ENCODE measurements around the gene FRYL.

The FRYL gene

GRCh38 chr4:48591372-48591771, 188.7 kb downstream of the FRYL start:
- no peak overlapping the region for H3K27ac ChIP-seq (ENCODE audit: low read depth, low read length, poor library complexity, severe bottlenecking)
- H2AFZ ChIP-seq (ENCODE audit: low read length), result no peak overlapping the region
- TF ChIP-seq CTCF (IDR thresholded peaks at IDR 0.05; ENCODE audit: low read length), result no peak
- no peak for TF ChIP-seq EZH2 (IDR thresholded peaks at IDR 0.05; ENCODE audit: borderline replicate concordance, low read length)
- no peaks in the 10 kb centered on the region for H3K79me2 ChIP-seq (ENCODE audit: insufficient read depth, low read length)
- no peaks in the 10 kb centered on the region for H3K27me3 ChIP-seq (ENCODE audit: insufficient read depth, low read length)
- no peaks in the 10 kb centered on the region for H3K9me3 ChIP-seq (ENCODE audit: low read length)
- H3K36me3 ChIP-seq (ENCODE audit: insufficient read depth, low read length), result peaks cover 41% of the 10 kb centered on the region; the same call in 1 of the 2 replicates
- H3K4me3 ChIP-seq (ENCODE audit: low read depth, low read length, poor library complexity, severe bottlenecking), result no peak overlapping the region
- H3K9me2 ChIP-seq (ENCODE audit: low read depth, low read length), result no peaks in the 10 kb centered on the region
- H4K20me1 ChIP-seq (ENCODE audit: insufficient read depth, low read length), result no peaks in the 10 kb centered on the region
- H3K4me1 ChIP-seq (ENCODE audit: insufficient read depth, low read length, severe bottlenecking), result no peaks in the 10 kb centered on the region
- no peak overlapping the region for H3K4me2 ChIP-seq (ENCODE audit: low read length)
- H3F3A ChIP-seq (ENCODE audit: insufficient read depth, low read length), result no peaks in the 10 kb centered on the region
- no peak overlapping the region for H3K9ac ChIP-seq (ENCODE audit: low read length)

GRCh38 chr4:48590884-48591283, 189.2 kb downstream of the FRYL start:
- H3K9me2 ChIP-seq (ENCODE audit: low read depth, low read length), result no peaks in the 10 kb centered on the region
- H3K4me1 ChIP-seq (ENCODE audit: insufficient read depth, low read length, severe bottlenecking), result no peaks in the 10 kb centered on the region
- no peak overlapping the region for H3K27ac ChIP-seq (ENCODE audit: low read depth, low read length, poor library complexity, severe bottlenecking)
- H3K9ac ChIP-seq (ENCODE audit: low read length), result no peak overlapping the region
- no peaks in the 10 kb centered on the region for H3F3A ChIP-seq (ENCODE audit: insufficient read depth, low read length)
- no peak overlapping the region for H3K4me3 ChIP-seq (ENCODE audit: low read depth, low read length, poor library complexity, severe bottlenecking)
- no peak for TF ChIP-seq CTCF (IDR thresholded peaks at IDR 0.05; ENCODE audit: low read length)
- no peak for TF ChIP-seq EZH2 (IDR thresholded peaks at IDR 0.05; ENCODE audit: borderline replicate concordance, low read length)
- H3K4me2 ChIP-seq (ENCODE audit: low read length), result no peak overlapping the region
- no peaks in the 10 kb centered on the region for H3K79me2 ChIP-seq (ENCODE audit: insufficient read depth, low read length)
- no peaks in the 10 kb centered on the region for H3K9me3 ChIP-seq (ENCODE audit: low read length)
- no peaks in the 10 kb centered on the region for H3K27me3 ChIP-seq (ENCODE audit: insufficient read depth, low read length)
- peaks cover 46% of the 10 kb centered on the region; the same call in 1 of the 2 replicates for H3K36me3 ChIP-seq (ENCODE audit: insufficient read depth, low read length)
- no peaks in the 10 kb centered on the region for H4K20me1 ChIP-seq (ENCODE audit: insufficient read depth, low read length)
- no peak overlapping the region for H2AFZ ChIP-seq (ENCODE audit: low read length)

- H3F3A ChIP-seq (ENCODE audit: insufficient read depth, low read length), result no peaks in the 10 kb centered on the region
- H3K27ac ChIP-seq (ENCODE audit: low read depth, low read length, poor library complexity, severe bottlenecking), result no peak overlapping the region
- no peak overlapping the region for H2AFZ ChIP-seq (ENCODE audit: low read length)
- no peak overlapping the region for H3K4me2 ChIP-seq (ENCODE audit: low read length)
- H4K20me1 ChIP-seq (ENCODE audit: insufficient read depth, low read length), result no peaks in the 10 kb centered on the region
- no peak overlapping the region for H3K4me3 ChIP-seq (ENCODE audit: low read depth, low read length, poor library complexity, severe bottlenecking)
- H3K36me3 ChIP-seq (ENCODE audit: insufficient read depth, low read length), result peaks cover 46% of the 10 kb centered on the region; the same call in 1 of the 2 replicates
- H3K9me3 ChIP-seq (ENCODE audit: low read length), result no peaks in the 10 kb centered on the region
- no peak overlapping the region for H3K9ac ChIP-seq (ENCODE audit: low read length)
- TF ChIP-seq CTCF (IDR thresholded peaks at IDR 0.05; ENCODE audit: low read length), result no peak
- no peak for TF ChIP-seq EZH2 (IDR thresholded peaks at IDR 0.05; ENCODE audit: borderline replicate concordance, low read length)
- no peaks in the 10 kb centered on the region for H3K9me2 ChIP-seq (ENCODE audit: low read depth, low read length)
- H3K79me2 ChIP-seq (ENCODE audit: insufficient read depth, low read length), result no peaks in the 10 kb centered on the region
- H3K4me1 ChIP-seq (ENCODE audit: insufficient read depth, low read length, severe bottlenecking), result no peaks in the 10 kb centered on the region
- H3K27me3 ChIP-seq (ENCODE audit: insufficient read depth, low read length), result no peaks in the 10 kb centered on the region
Observed at GRCh38 chr4:48589098-48589445, 191.0 kb downstream of the FRYL start.

Data from OCI-LY1 (cell line).